DND-41 (cell line): ENCODE results near the gene SAMD11.

ENCODE experiments used
- CTCF ChIP-seq: IDR thresholded peaks from 2 replicates; pipeline ENCODE4 v1.5.1; 2012; ENCODE audit warnings: borderline replicate concordance, low read length, moderate library complexity, mild to moderate bottlenecking; ENCODE audit not compliant: poor library complexity, severe bottlenecking; ENCODE audit errors: extremely low read depth
- EZH2 ChIP-seq: IDR thresholded peaks from 3 replicates; pipeline ENCODE4 v1.6.1; 2012; ENCODE audit warnings: borderline replicate concordance, low read depth, mild to moderate bottlenecking, moderate library complexity, low read length, inconsistent platforms; ENCODE audit not compliant: severe bottlenecking

- no peak for TF ChIP-seq EZH2
- no peak for TF ChIP-seq CTCF
Observed at GRCh38 chr1:899636-900317, 23.9 kb upstream of the SAMD11 start.
